ENCODE results near the gene FOXL1.

GRCh38 chr16:86562356-86562755 is 16.0 kb upstream of the FOXL1 start:
- TF ChIP-seq ZBTB38 (CRISPR knock-in tag; IDR thresholded peaks at IDR 0.05) (no peak), HOXA3 (CRISPR knock-in tag; IDR thresholded peaks at IDR 0.05) (no peak), ARID2 (CRISPR knock-in tag; IDR thresholded peaks at IDR 0.05; ENCODE audit: borderline replicate concordance) (no peak), NFYB (CRISPR knock-in tag; IDR thresholded peaks at IDR 0.05) (no peak), CTCF (CRISPR knock-in tag; IDR thresholded peaks at IDR 0.05) (no peak), ZNF589 (CRISPR knock-in tag; conservative IDR thresholded peaks at IDR 0.05) (no peak), GTF2F1 (IDR thresholded peaks at IDR 0.05; ENCODE audit: low read length) (no peak), CHD2 (IDR thresholded peaks at IDR 0.05; ENCODE audit: low read depth, low read length) (no peak), SKIL (CRISPR knock-in tag; IDR thresholded peaks at IDR 0.05; ENCODE audit: borderline replicate concordance) (no peak), MLX (CRISPR knock-in tag; IDR thresholded peaks at IDR 0.05) (no peak), POLR2A (IDR thresholded peaks at IDR 0.05; ENCODE audit: insufficient read depth in 1 of 2, low read depth in 2 of 2, low read length in 2 of 2) (no peak), NFIC (IDR thresholded peaks at IDR 0.05; ENCODE audit: low read length) (no peak)
